Measurements from ENCODE around the gene TMEM213.

DNA sequence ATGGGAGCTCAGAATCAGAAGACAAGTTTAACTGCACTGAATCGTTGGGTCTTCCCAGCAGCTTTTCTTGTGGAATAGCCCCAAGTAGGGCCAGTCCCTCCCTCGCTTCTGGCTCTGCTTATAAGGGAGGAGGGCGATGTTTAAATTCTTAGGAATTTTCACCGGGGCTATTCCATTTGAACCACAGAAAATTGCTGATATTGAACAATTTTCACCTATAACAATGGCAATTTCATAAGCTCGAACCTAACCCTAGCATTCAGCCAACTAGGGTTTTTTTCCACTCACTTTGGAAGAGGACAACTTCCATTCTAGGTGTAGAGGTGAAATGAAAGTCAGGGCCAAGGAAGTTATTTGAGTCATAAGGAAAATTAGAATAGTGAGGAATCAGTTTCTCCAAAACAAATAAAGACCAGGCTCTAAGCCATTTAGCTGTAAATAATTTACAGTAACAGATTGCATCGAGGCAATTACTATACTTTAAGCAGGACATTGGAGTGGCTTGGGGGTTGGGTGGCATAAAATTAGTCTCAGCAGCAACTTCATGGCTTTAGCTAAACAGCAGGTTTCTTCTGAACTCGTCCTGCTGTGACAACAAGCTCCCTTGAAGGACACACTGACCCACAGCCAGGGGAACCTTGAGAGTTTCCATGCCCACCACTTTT lies 1.7 kb downstream of the TMEM213 start:
- TF ChIP-seq, protein P1, sequence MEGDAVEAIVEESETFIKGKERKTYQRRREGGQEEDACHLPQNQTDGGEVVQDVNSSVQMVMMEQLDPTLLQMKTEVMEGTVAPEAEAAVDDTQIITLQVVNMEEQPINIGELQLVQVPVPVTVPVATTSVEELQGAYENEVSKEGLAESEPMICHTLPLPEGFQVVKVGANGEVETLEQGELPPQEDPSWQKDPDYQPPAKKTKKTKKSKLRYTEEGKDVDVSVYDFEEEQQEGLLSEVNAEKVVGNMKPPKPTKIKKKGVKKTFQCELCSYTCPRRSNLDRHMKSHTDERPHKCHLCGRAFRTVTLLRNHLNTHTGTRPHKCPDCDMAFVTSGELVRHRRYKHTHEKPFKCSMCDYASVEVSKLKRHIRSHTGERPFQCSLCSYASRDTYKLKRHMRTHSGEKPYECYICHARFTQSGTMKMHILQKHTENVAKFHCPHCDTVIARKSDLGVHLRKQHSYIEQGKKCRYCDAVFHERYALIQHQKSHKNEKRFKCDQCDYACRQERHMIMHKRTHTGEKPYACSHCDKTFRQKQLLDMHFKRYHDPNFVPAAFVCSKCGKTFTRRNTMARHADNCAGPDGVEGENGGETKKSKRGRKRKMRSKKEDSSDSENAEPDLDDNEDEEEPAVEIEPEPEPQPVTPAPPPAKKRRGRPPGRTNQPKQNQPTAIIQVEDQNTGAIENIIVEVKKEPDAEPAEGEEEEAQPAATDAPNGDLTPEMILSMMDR (conservative IDR thresholded peaks at IDR 0.05) = no peak
- TF ChIP-seq EZH2 (IDR thresholded peaks at IDR 0.05; ENCODE audit: low read depth) = no peak
